PC-9 (cell line): Measurements from ENCODE around the gene INSYN2A. TPM values are rescaled to one million over a fixed set of nuclear protein-coding genes. Genes with fewer than 3 reads are reported as not detected.

Source experiments
- BruUV-seq: library from RNA; stranded (reverse); fragments of 400-500 nt; replicated peaks from 2 replicates; lab custom pipeline; 2021; lab: Mats Ljungman, UMichigan
- CTCF ChIA-PET: fragments of 300-600 bp; sonication (Branson Sonifier 250); formaldehyde crosslinking; loops from one replicate; lab custom pipeline; 2022; ENCODE audit warnings: antibody characterized with exemption; lab: Charles Lee
- POLR2A ChIA-PET: fragments of 300-600 bp; sonication (Branson Sonifier 250); formaldehyde crosslinking; loops from one replicate; lab custom pipeline; 2022; ENCODE audit warnings: antibody characterized with exemption; ENCODE audit not compliant: unreplicated experiment; lab: Charles Lee
- DNase-seq, 2 experiments: peaks; one replicate each; pipeline versions ENCODE4 v3.0.0 to v3.0.0-alpha.2; 2015 to 2022; ENCODE audit warnings: mixed read lengths in 1 of 2
- H2AFZ ChIP-seq: fragments of 200-600 bp; sonication (generic); 2 replicates; pipeline ENCODE4 v1.8.1; 2017; ENCODE audit warnings: antibody characterized with exemption
- H3F3A ChIP-seq: fragments of 200-600 bp; sonication (generic); 2 replicates; pipeline ENCODE4 v1.8.1; 2017; ENCODE audit warnings: antibody characterized with exemption, mild to moderate bottlenecking, low read depth; ENCODE audit not compliant: insufficient read depth
- H3K27ac ChIP-seq: fragments of 200-600 bp; sonication (generic); 2 replicates; pipeline ENCODE4 v1.6.1; 2016; ENCODE audit warnings: mixed run types
- H3K27me3 ChIP-seq: fragments of 200-600 bp; sonication (generic); 2 replicates; pipeline ENCODE4 v1.6.1; 2016; ENCODE audit warnings: low read depth, mixed run types; ENCODE audit not compliant: insufficient read depth
- H3K36me3 ChIP-seq: fragments of 200-600 bp; sonication (generic); 2 replicates; pipeline ENCODE4 v1.6.1; 2016; ENCODE audit warnings: low read depth, mixed run types
- H3K4me1 ChIP-seq: fragments of 200-600 bp; sonication (generic); replicated peaks from 2 replicates; pipeline ENCODE4 v1.6.1; 2016; ENCODE audit warnings: mixed run types; ENCODE audit not compliant: insufficient read depth
- H3K4me2 ChIP-seq: fragments of 200-600 bp; sonication (generic); 2 replicates; pipeline ENCODE4 v1.6.1; 2017; ENCODE audit warnings: mixed run types
- H3K4me3 ChIP-seq: fragments of 200-600 bp; sonication (generic); 2 replicates; pipeline ENCODE4 v1.6.1; 2016; ENCODE audit warnings: mixed run types
- H3K79me2 ChIP-seq: fragments of 200-600 bp; sonication (generic); 2 replicates; pipeline ENCODE4 v1.6.1; 2017; ENCODE audit warnings: low read depth, mixed run types
- H3K9me2 ChIP-seq: fragments of 200-600 bp; sonication (generic); 2 replicates; pipeline ENCODE4 v1.8.1; 2017; ENCODE audit warnings: mild to moderate bottlenecking; ENCODE audit not compliant: insufficient read depth
- H3K9me3 ChIP-seq: fragments of 200-600 bp; sonication (generic); 2 replicates; pipeline ENCODE4 v1.8.1; 2016; ENCODE audit warnings: low read depth; ENCODE audit not compliant: insufficient read depth
- H4K20me1 ChIP-seq: fragments of 200-600 bp; sonication (generic); 2 replicates; pipeline ENCODE4 v1.8.1; 2017; ENCODE audit not compliant: insufficient read depth
- CTCF ChIP-seq: fragments of 200-600 bp; sonication (generic); conservative IDR thresholded peaks from 2 replicates; pipeline ENCODE4 v1.6.1; 2017; ENCODE audit warnings: mixed run types, antibody characterized with exemption, mild to moderate bottlenecking, moderate library complexity
- EZH2 ChIP-seq: fragments of 200-600 bp; sonication (generic); IDR thresholded peaks from 2 replicates; pipeline ENCODE4 v1.8.0; 2017; ENCODE audit warnings: antibody characterized with exemption, low read depth
- intact Hi-C: fragments of 100-400 bp; cut with micrococcal nuclease; formaldehyde crosslinking; loops from one replicate; pipeline ENCODE4 v1.10.0; 2022; ENCODE audit not compliant: unreplicated experiment
- total RNA-seq: library from RNA; stranded (reverse); gene quantifications from 2 replicates; pipeline ENCODE4 v1.2.3, GENCODE V29; 2021

Gene INSYN2A
- total RNA-seq, 1 experiment from 2014 or later: not detected

- Histone ChIP-seq H3K4me1 (no peaks in the 10 kb centered on the region), H2AFZ (no peak overlapping the region), H3F3A (no peaks in the 10 kb centered on the region), H3K4me3 (no peak overlapping the region), H3K9me2 (no peaks in the 10 kb centered on the region), H3K9me3 (no peaks in the 10 kb centered on the region), H3K79me2 (no peaks in the 10 kb centered on the region), H3K27ac (no peak overlapping the region), H3K4me2 (no peak overlapping the region), H3K27me3 (no peaks in the 10 kb centered on the region), H4K20me1 (no peaks in the 10 kb centered on the region), H3K36me3 (no peaks in the 10 kb centered on the region)
- intact Hi-C loops: no loop called here
- no peak for TF ChIP-seq EZH2
- POLR2A ChIA-PET: no interaction called here
- CTCF ChIA-PET: no interaction called here
- DNase-seq: no peak
- no TSS peak for BruUV-seq
Observed at GRCh38 chr10:127234306-127234800, 38.0 kb upstream of the INSYN2A start.

GRCh38 chr10:127228195-127228787 lies 31.9 kb upstream of the INSYN2A start:
- no peaks in the 10 kb centered on the region for H3K9me2 ChIP-seq
- BruUV-seq: no TSS peak
- TF ChIP-seq CTCF: no peak
- TF ChIP-seq EZH2: no peak
- H3K36me3 ChIP-seq: no peaks in the 10 kb centered on the region
- H4K20me1 ChIP-seq: no peaks in the 10 kb centered on the region
- CTCF ChIA-PET: interaction anchor here (0.6 kb wide), 1 partner anchor 12 kb away, joined by 8 read pairs; no protein-coding TSS in a partner anchor
- H2AFZ ChIP-seq: no peak overlapping the region
- no peaks in the 10 kb centered on the region for H3K79me2 ChIP-seq
- H3K27me3 ChIP-seq: no peaks in the 10 kb centered on the region
- intact Hi-C loops: no loop called here
- H3K27ac ChIP-seq: no peak overlapping the region
- H3K4me1 ChIP-seq: no peaks in the 10 kb centered on the region
- H3F3A ChIP-seq: no peaks in the 10 kb centered on the region
- H3K4me3 ChIP-seq: no peak overlapping the region
- no peaks in the 10 kb centered on the region for H3K9me3 ChIP-seq
- POLR2A ChIA-PET: no interaction called here
- no peak overlapping the region for H3K4me2 ChIP-seq
- no peak for DNase-seq

DNA sequence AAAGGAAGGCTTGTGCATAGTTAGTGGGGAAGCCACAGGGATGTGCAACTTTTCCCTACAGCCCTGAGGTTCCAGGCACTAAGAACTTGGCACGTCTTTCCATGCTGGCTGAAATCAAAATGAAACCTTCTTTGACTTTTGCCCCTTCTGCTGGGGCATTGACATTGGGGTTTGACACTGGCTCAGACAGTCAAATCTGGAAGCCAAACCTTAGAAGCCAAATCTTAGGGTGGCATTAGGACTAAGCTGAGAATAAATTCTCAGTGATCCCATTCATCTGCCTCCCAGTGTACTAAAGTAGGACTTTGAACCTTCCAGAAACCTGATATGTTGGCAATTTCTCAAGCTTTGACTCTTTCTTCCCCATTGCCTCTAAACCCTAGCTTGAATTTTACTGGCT lies 31.3 kb upstream of the INSYN2A start:
- TF ChIP-seq CTCF (no peak), EZH2 (no peak)
- DNase-seq: no peak
- Histone ChIP-seq H3K4me3 (no peak overlapping the region), H2AFZ (no peak overlapping the region), H3K4me1 (no peaks in the 10 kb centered on the region), H3K36me3 (no peaks in the 10 kb centered on the region), H4K20me1 (no peaks in the 10 kb centered on the region; the same call in 1 of the 2 replicates), H3K9me3 (no peaks in the 10 kb centered on the region), H3K27ac (no peak overlapping the region), H3K27me3 (no peaks in the 10 kb centered on the region), H3K4me2 (no peak overlapping the region), H3F3A (no peaks in the 10 kb centered on the region), H3K79me2 (no peaks in the 10 kb centered on the region), H3K9me2 (no peaks in the 10 kb centered on the region)
- POLR2A ChIA-PET: no interaction called here
- CTCF ChIA-PET: interaction anchor here (0.6 kb wide), 1 partner anchor 12 kb away, joined by 8 read pairs; no protein-coding TSS in a partner anchor
- no TSS peak for BruUV-seq
- intact Hi-C loops: no loop called here
